Neural cell (in vitro differentiated cells): ENCODE results near the gene PLBD1. TPM values are rescaled to one million over a fixed set of nuclear protein-coding genes. Genes with fewer than 3 reads are reported as not detected.

Source experiments
- H2AFZ ChIP-seq: fragments of 200-600, 300-800 bp; sonication (generic), shearing (Covaris generic); 2 replicates; pipeline ENCODE4 v1.6.0; 2014; ENCODE audit warnings: low read depth, mild to moderate bottlenecking, antibody characterized with exemption, low read length, moderate library complexity
- H3F3A ChIP-seq: fragments of 200-600 bp; shearing (Covaris generic); 2 replicates; pipeline ENCODE4 v1.6.1; 2016; ENCODE audit warnings: mild to moderate bottlenecking, moderate library complexity, mixed read lengths, antibody characterized with exemption, low read length; ENCODE audit not compliant: insufficient read depth, poor library complexity, severe bottlenecking
- H3K27ac ChIP-seq: fragments of 200-600, 300-800 bp; sonication (generic), shearing (Covaris generic); 2 replicates; pipeline ENCODE4 v1.5.1; 2014; ENCODE audit warnings: mild to moderate bottlenecking, low read length, moderate library complexity
- H3K27me3 ChIP-seq: fragments of 300-800, 200-600 bp; sonication (generic), shearing (Covaris generic); 2 replicates; pipeline ENCODE4 v1.6.0; 2014; ENCODE audit warnings: mild to moderate bottlenecking, low read depth, low read length, moderate library complexity; ENCODE audit not compliant: insufficient read depth
- H3K36me3 ChIP-seq: fragments of 300-800, 200-600 bp; sonication (generic), shearing (Covaris generic); 2 replicates; pipeline ENCODE4 v1.5.1; 2014; ENCODE audit warnings: mild to moderate bottlenecking, antibody characterized with exemption, low read length, moderate library complexity; ENCODE audit not compliant: insufficient read depth
- H3K4me2 ChIP-seq: fragments of 300-800, 200-600 bp; sonication (generic), shearing (Covaris generic); 2 replicates; pipeline ENCODE4 v1.6.0; 2014; ENCODE audit warnings: mild to moderate bottlenecking, low read length
- H3K4me3 ChIP-seq: fragments of 300-800, 200-600 bp; sonication (generic), shearing (Covaris generic); 2 replicates; pipeline ENCODE4 v1.5.1; 2014; ENCODE audit warnings: mild to moderate bottlenecking, low read length, moderate library complexity
- H3K79me2 ChIP-seq: fragments of 200-600 bp; shearing (Covaris generic); replicated peaks from 2 replicates; pipeline ENCODE4 v1.6.0; 2014; ENCODE audit warnings: mild to moderate bottlenecking, low read length, moderate library complexity; ENCODE audit not compliant: insufficient read depth
- H3K9ac ChIP-seq: fragments of 300-800, 200-600 bp; sonication (generic), shearing (Covaris generic); 2 replicates; pipeline ENCODE4 v1.6.1; 2016; ENCODE audit warnings: mild to moderate bottlenecking, low read length, mixed read lengths
- H3K9me2 ChIP-seq: fragments of 200-600 bp; shearing (Covaris generic); 2 replicates; pipeline ENCODE4 v1.6.1; 2016; ENCODE audit warnings: mild to moderate bottlenecking, low read length, mixed read lengths; ENCODE audit not compliant: insufficient read depth
- H3K9me3 ChIP-seq: fragments of 200-600, 300-800 bp; sonication (generic), shearing (Covaris generic); 2 replicates; pipeline ENCODE4 v1.6.1; 2016; ENCODE audit warnings: mild to moderate bottlenecking, mixed run types, low read length, moderate library complexity, mixed read lengths
- H4K20me1 ChIP-seq: fragments of 200-600 bp; shearing (Covaris generic); 2 replicates; pipeline ENCODE4 v1.6.1; 2016; ENCODE audit warnings: mild to moderate bottlenecking, mixed run types; ENCODE audit not compliant: insufficient read depth
- EP300 ChIP-seq: fragments of 450-650 bp; conservative IDR thresholded peaks from 2 replicates; pipeline ENCODE4 v1.6.1; 2014; ENCODE audit warnings: antibody characterized with exemption, mild to moderate bottlenecking, moderate library complexity; ENCODE audit not compliant: poor library complexity, severe bottlenecking
- EZH2 ChIP-seq: fragments of 200-600, 300-800 bp; shearing (Covaris generic), sonication (generic); IDR thresholded peaks from 2 replicates; pipeline ENCODE4 v1.6.1; 2014; ENCODE audit warnings: antibody characterized with exemption, low read length, borderline replicate concordance, mild to moderate bottlenecking; ENCODE audit not compliant: insufficient read depth, poor library complexity, severe bottlenecking
- MXI1 ChIP-seq: fragments of 450-650 bp; conservative IDR thresholded peaks from 2 replicates; pipeline ENCODE4 v1.6.1; 2014; ENCODE audit warnings: antibody characterized with exemption, mild to moderate bottlenecking; ENCODE audit not compliant: poor library complexity, severe bottlenecking
- POLR2AphosphoS5 ChIP-seq: IDR thresholded peaks from 2 replicates; pipeline ENCODE4 v1.6.1; 2012
- RAD21 ChIP-seq: fragments of 450-650 bp; conservative IDR thresholded peaks from 2 replicates; pipeline ENCODE4 v1.6.1; 2014; ENCODE audit warnings: antibody characterized with exemption, mild to moderate bottlenecking, moderate library complexity
- SMC3 ChIP-seq: fragments of 450-650 bp; conservative IDR thresholded peaks from 2 replicates; pipeline ENCODE4 v1.6.1; 2014; ENCODE audit warnings: antibody characterized with exemption, mild to moderate bottlenecking, moderate library complexity; ENCODE audit not compliant: poor library complexity
- TAF1 ChIP-seq: IDR thresholded peaks from 2 replicates; pipeline ENCODE4 v1.6.1; 2012; ENCODE audit warnings: low read depth
- polyA plus RNA-seq: library from polyadenylated mRNA; depleted of rRNA; stranded (reverse); fragments of >200 nt; gene quantifications from 2 replicates; pipeline ENCODE4 v1.2.3, GENCODE V29; 2014
- TF ChIP-seq, protein P1 (sequence below): fragments of 450-650 bp; IDR thresholded peaks from 2 replicates; pipeline ENCODE4 v1.5.1; 2014; ENCODE audit warnings: antibody characterized with exemption, mild to moderate bottlenecking, moderate library complexity; ENCODE audit not compliant: poor library complexity, severe bottlenecking
- TF ChIP-seq, protein P2 (sequence below): IDR thresholded peaks from 2 replicates; pipeline ENCODE4 v1.6.1; 2012; ENCODE audit warnings: borderline replicate concordance

The PLBD1 gene
- polyA plus RNA-seq, 1 donor from 2014 or later, result not detected

DNA sequence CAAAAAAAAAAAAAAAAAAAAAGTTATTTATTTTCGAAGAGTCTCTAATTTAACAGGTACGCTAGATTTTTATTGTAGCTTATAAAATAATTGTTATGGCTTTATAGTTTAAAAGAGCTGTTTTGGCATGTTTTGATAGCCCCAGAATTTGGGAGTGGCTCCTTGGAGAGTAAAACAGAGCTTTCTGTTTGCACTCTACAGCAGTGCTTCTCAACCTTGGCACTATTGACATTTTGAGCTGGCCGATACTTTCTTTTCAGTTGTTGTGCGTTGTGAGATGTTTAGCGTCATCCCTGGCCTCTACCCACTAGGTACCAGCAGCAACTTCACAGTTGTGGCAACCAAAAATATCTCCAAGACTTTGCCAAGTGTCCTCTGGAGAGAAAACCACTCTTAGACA, 30.6 kb downstream of the PLBD1 start:
- H3K36me3 ChIP-seq, result no peaks in the 10 kb centered on the region
- H3K9ac ChIP-seq, result no peak overlapping the region
- H3K9me2 ChIP-seq, result no peaks in the 10 kb centered on the region
- H3K79me2 ChIP-seq, result no peaks in the 10 kb centered on the region
- no peak overlapping the region for H3K4me2 ChIP-seq
- H3K9me3 ChIP-seq, result no peaks in the 10 kb centered on the region
- no peaks in the 10 kb centered on the region for H3F3A ChIP-seq
- H2AFZ ChIP-seq, result no peak overlapping the region
- H3K27ac ChIP-seq, result no peak overlapping the region
- H3K4me3 ChIP-seq, result no peak overlapping the region
- H3K27me3 ChIP-seq, result no peaks in the 10 kb centered on the region
- no peaks in the 10 kb centered on the region for H4K20me1 ChIP-seq
- TF ChIP-seq EP300, result no peak
- TF ChIP-seq, protein P1, sequence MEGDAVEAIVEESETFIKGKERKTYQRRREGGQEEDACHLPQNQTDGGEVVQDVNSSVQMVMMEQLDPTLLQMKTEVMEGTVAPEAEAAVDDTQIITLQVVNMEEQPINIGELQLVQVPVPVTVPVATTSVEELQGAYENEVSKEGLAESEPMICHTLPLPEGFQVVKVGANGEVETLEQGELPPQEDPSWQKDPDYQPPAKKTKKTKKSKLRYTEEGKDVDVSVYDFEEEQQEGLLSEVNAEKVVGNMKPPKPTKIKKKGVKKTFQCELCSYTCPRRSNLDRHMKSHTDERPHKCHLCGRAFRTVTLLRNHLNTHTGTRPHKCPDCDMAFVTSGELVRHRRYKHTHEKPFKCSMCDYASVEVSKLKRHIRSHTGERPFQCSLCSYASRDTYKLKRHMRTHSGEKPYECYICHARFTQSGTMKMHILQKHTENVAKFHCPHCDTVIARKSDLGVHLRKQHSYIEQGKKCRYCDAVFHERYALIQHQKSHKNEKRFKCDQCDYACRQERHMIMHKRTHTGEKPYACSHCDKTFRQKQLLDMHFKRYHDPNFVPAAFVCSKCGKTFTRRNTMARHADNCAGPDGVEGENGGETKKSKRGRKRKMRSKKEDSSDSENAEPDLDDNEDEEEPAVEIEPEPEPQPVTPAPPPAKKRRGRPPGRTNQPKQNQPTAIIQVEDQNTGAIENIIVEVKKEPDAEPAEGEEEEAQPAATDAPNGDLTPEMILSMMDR, result no peak
- no peak for TF ChIP-seq RAD21
- no peak for TF ChIP-seq TAF1
- TF ChIP-seq, protein P2, sequence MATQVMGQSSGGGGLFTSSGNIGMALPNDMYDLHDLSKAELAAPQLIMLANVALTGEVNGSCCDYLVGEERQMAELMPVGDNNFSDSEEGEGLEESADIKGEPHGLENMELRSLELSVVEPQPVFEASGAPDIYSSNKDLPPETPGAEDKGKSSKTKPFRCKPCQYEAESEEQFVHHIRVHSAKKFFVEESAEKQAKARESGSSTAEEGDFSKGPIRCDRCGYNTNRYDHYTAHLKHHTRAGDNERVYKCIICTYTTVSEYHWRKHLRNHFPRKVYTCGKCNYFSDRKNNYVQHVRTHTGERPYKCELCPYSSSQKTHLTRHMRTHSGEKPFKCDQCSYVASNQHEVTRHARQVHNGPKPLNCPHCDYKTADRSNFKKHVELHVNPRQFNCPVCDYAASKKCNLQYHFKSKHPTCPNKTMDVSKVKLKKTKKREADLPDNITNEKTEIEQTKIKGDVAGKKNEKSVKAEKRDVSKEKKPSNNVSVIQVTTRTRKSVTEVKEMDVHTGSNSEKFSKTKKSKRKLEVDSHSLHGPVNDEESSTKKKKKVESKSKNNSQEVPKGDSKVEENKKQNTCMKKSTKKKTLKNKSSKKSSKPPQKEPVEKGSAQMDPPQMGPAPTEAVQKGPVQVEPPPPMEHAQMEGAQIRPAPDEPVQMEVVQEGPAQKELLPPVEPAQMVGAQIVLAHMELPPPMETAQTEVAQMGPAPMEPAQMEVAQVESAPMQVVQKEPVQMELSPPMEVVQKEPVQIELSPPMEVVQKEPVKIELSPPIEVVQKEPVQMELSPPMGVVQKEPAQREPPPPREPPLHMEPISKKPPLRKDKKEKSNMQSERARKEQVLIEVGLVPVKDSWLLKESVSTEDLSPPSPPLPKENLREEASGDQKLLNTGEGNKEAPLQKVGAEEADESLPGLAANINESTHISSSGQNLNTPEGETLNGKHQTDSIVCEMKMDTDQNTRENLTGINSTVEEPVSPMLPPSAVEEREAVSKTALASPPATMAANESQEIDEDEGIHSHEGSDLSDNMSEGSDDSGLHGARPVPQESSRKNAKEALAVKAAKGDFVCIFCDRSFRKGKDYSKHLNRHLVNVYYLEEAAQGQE, result no peak
- TF ChIP-seq POLR2AphosphoS5, result no peak
- no peak for TF ChIP-seq EZH2
- TF ChIP-seq MXI1, result no peak
- TF ChIP-seq SMC3, result no peak

DNA sequence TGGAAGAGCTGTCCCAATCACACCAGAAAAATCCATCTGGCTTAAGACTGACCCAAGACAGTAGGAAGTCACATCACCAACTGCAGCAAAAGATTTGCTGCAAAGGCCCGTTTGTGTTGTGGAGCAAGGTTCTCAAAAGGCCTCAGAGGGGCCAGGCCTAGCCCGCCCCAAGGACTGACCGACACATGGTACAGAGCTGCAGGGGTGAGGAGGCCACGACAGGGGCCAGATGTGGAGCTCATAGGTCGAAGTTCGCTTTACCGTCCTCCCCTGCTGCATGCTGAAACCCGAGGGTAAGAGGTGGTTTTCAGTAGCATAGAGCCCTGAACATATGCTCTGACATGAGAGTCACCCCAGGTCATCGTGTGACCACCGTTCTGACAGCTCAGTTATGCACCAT, 35.5 kb downstream of the PLBD1 start:
- Histone ChIP-seq H3K27ac (no peak overlapping the region), H3K4me3 (no peak overlapping the region), H3K9ac (no peak overlapping the region), H4K20me1 (no peaks in the 10 kb centered on the region), H2AFZ (no peak overlapping the region), H3K27me3 (no peaks in the 10 kb centered on the region), H3F3A (no peaks in the 10 kb centered on the region), H3K4me2 (no peak overlapping the region), H3K9me2 (no peaks in the 10 kb centered on the region), H3K79me2 (no peaks in the 10 kb centered on the region), H3K36me3 (no peaks in the 10 kb centered on the region), H3K9me3 (no peaks in the 10 kb centered on the region)
- TF ChIP-seq MXI1, result no peak
- TF ChIP-seq EZH2, result no peak
- no peak for TF ChIP-seq POLR2AphosphoS5
- TF ChIP-seq TAF1, result no peak

DNA sequence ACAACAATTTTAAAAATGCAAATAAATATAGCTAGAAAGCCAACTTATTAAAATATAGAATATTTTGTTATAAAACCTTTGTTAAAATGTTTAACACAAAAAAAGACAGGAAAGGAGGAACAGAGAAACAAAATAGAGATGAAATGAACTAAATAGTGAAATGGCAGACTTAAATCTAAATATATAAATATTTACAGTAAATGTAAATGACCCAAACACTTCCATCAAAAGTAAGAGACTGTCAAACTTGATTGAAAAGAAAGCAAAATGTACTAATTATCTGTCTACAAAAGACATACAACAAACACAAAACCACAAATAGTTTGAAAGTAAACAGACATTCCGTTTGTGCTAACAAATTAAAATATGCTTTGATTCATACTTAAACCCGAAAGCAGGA, 41.7 kb downstream of the PLBD1 start:
- TF ChIP-seq SMC3 (no peak), TAF1 (no peak), RAD21 (no peak), MXI1 (no peak), EZH2 (no peak), EP300 (no peak), POLR2AphosphoS5 (no peak)
- TF ChIP-seq, protein P2, result no peak
- TF ChIP-seq, protein P1, result no peak

More for the DNA sequence above, 41.7 kb downstream of the PLBD1 start:
- H3K9me3 ChIP-seq, result peaks cover 4% of the 10 kb centered on the region
- no peak overlapping the region for H2AFZ ChIP-seq
- no peaks in the 10 kb centered on the region for H3K9me2 ChIP-seq
- no peaks in the 10 kb centered on the region for H4K20me1 ChIP-seq
- no peak overlapping the region for H3K4me2 ChIP-seq
- H3F3A ChIP-seq, result no peaks in the 10 kb centered on the region
- no peak overlapping the region for H3K27ac ChIP-seq
- H3K36me3 ChIP-seq, result no peaks in the 10 kb centered on the region
- H3K9ac ChIP-seq, result no peak overlapping the region
- H3K27me3 ChIP-seq, result no peaks in the 10 kb centered on the region
- no peaks in the 10 kb centered on the region for H3K79me2 ChIP-seq
- no peak overlapping the region for H3K4me3 ChIP-seq
